ENCODE data around the gene TRPM4. TPM values are rescaled to one million over a fixed set of nuclear protein-coding genes. Genes with fewer than 3 reads are reported as not detected.
"Not testable (repeated sequence)": the region's sequence is repeated elsewhere in the genome, so short reads cannot be mapped to it uniquely, and the experiment has no call there.

The TRPM4 gene
- total RNA-seq, 4 donors from 2014 or later: 45.2 to 87.6 (median 62.4) TPM

DNA sequence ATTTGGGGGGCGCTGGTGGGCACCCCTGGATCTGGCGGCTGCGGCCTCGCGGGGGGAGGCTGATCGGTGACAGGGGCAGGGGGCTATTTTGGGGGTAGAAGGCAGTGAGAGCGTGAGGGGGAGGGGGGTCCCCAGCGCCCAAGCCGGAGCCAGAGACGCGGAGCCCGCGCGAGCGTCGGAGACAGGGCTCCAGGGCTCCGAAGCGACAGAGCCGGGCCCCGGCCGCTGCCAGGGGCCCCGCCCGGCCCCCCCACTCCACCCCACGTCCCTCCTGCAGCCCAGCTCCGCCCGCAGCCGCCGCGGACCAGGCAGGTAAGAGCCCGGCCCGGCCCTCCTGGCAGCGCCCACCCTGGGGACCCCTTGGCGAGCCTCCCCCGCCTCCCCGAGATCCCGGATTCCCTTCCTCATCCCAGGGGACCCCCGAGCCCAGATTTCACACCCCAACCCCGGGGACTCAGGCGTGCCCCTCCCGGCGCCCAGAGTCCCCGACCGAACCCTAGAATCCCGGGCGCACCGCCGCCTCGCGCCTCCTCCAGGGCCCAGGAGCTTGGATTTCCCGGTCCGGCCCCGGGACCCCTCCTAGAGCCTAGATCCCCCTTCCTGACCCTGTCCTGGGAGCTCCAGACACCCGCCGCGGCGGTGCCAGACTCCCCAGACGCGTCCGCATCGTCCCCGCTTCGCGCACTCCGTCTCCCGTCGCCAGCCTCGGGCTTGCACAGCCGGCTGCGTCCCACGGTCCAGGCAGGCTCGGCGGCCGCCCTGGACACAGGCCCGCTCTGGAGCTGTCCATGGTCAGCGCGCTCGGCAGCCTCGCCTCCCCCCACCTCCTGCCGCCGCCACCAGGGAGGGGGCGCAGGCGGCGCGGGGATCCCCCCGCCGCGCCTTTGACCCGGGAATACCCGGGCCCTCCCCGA, 37.9 kb upstream of the TRPM4 start, which contains the start of gene PPFIA3:
Gene PPFIA3 (plus strand): TSS at position 134 of the 914 bp plus-strand sequence. CDS start 8,330 bp downstream, outside the sequence.
- DNase-seq (ENCODE audit: low spot score in 2 of 2): no peak
- TF ChIP-seq POLR2A (IDR thresholded peaks at IDR 0.05) (no peak), EP300 (IDR thresholded peaks at IDR 0.05) (no peak), POLR2AphosphoS5 (IDR thresholded peaks at IDR 0.05) (no peak)
- TF ChIP-seq, protein P1, sequence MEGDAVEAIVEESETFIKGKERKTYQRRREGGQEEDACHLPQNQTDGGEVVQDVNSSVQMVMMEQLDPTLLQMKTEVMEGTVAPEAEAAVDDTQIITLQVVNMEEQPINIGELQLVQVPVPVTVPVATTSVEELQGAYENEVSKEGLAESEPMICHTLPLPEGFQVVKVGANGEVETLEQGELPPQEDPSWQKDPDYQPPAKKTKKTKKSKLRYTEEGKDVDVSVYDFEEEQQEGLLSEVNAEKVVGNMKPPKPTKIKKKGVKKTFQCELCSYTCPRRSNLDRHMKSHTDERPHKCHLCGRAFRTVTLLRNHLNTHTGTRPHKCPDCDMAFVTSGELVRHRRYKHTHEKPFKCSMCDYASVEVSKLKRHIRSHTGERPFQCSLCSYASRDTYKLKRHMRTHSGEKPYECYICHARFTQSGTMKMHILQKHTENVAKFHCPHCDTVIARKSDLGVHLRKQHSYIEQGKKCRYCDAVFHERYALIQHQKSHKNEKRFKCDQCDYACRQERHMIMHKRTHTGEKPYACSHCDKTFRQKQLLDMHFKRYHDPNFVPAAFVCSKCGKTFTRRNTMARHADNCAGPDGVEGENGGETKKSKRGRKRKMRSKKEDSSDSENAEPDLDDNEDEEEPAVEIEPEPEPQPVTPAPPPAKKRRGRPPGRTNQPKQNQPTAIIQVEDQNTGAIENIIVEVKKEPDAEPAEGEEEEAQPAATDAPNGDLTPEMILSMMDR (IDR thresholded peaks at IDR 0.05): no peak
- Histone ChIP-seq H3K9me3 (no peaks in the 10 kb centered on the region), H3K4me1 (peaks cover 45% of the 10 kb centered on the region), H3K27me3 (no peaks in the 10 kb centered on the region), H3K36me3 (no peaks in the 10 kb centered on the region), H3K27ac (peak within 1 kb of the TSS; percentile 96), H3K4me3 (peak within 1 kb of the TSS; percentile 87)
- WGBS: 2% methylated on average over 21 of the region's 90 CpGs

- Histone ChIP-seq H3K36me3 (no peaks in the 10 kb centered on the region), H3K9me3 (no peaks in the 10 kb centered on the region), H3K27ac (no peak overlapping the region), H3K4me3 (peak overlapping the region; percentile 87), H3K27me3 (no peaks in the 10 kb centered on the region), H3K4me1 (peaks cover 46% of the 10 kb centered on the region)
- TF ChIP-seq, protein P1 (IDR thresholded peaks at IDR 0.05): no peak
- TF ChIP-seq POLR2A (IDR thresholded peaks at IDR 0.05) (no peak), POLR2AphosphoS5 (IDR thresholded peaks at IDR 0.05) (no peak), EP300 (IDR thresholded peaks at IDR 0.05) (no peak)
- no peak for DNase-seq (ENCODE audit: low spot score in 2 of 2)
- WGBS: 26% methylated on average over 7 of the region's 16 CpGs
Measured at GRCh38 chr19:49120325-49120683, 37.3 kb upstream of the TRPM4 start.

DNA sequence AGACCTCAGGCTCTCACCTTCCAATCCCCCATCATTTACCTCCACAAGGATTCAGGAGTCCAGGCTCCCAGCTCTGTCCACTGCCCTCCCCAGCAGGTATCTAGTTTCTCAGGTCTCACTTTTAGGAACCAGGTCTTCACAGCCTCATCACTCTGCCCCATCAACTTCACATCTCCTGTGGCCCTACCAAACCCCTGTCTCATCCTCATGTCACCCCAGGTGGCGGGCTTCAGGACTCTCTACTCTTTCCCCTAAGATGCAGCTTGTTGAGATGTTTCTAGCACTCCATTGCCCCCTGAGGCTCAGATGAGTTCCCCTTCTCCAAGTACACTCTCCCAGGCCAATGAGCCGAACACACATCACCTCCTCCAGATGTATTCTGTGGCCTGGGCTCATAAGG, 36.7 kb upstream of the TRPM4 start:
- no peak for DNase-seq (ENCODE audit: low spot score in 2 of 2)
- Histone ChIP-seq H3K4me3 (no peak overlapping the region), H3K27ac (no peak overlapping the region), H3K36me3 (no peaks in the 10 kb centered on the region), H3K4me1 (peaks cover 50% of the 10 kb centered on the region), H3K27me3 (no peaks in the 10 kb centered on the region), H3K9me3 (no peaks in the 10 kb centered on the region)
- no peak for TF ChIP-seq EP300 (IDR thresholded peaks at IDR 0.05)
- TF ChIP-seq, protein P1 (IDR thresholded peaks at IDR 0.05): no peak
- TF ChIP-seq POLR2AphosphoS5 (IDR thresholded peaks at IDR 0.05): no peak
- WGBS: 95% methylated on average over 2 of the region's 2 CpGs

DNA sequence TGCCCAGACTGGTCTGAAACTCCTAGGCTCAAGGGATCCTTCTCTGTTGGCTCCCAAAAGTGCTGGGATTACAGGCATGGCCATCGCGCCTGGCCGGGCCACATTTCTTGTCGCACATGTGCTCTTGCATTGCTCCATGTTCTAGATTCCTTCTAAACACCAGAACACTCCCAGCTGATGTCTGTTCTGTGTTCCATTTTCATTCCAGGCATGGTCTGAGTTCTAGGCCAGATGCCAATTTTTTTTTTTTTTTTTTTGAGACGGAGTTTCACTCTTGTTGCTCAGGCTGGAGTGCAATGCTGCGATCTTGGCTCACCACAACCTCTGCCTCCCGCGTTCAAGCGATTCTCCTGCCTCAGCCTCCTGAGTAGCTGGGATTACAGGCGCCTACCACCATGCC, 35.8 kb upstream of the TRPM4 start:
- H3K4me1 ChIP-seq: peaks cover 46% of the 10 kb centered on the region
- DNase-seq (ENCODE audit: low spot score in 2 of 2); H3K36me3 ChIP-seq; H3K27ac ChIP-seq; H3K9me3 ChIP-seq; H3K4me3 ChIP-seq; H3K27me3 ChIP-seq: not testable (repeated sequence)
- 59% methylated on average over 10 of the region's 10 CpGs for WGBS

DNA sequence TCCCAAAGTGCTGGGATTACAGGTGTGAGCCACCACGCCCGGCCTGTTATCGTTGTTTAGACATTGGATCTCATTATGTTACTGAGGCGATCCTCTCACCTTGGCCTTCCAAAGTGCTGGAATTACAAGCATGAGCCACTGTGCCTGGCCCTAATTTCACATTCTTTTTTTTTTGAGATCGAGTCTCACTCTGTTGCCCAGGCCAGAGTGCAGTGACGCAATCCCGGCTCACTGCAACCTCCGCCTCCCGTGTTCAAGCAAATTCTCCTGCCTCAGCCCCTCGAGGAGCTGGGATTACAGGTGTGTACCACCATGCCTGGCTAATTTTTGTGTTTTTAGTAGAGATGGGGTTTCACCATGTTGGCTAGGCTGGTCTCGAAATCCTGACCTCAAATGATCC, 34.3 kb upstream of the TRPM4 start:
- DNase-seq (ENCODE audit: low spot score in 2 of 2); H3K4me3 ChIP-seq; H3K36me3 ChIP-seq; H3K9me3 ChIP-seq; H3K27me3 ChIP-seq; H3K27ac ChIP-seq: not testable (repeated sequence)
- H3K4me1 ChIP-seq: peaks cover 41% of the 10 kb centered on the region
- WGBS: 88% methylated on average over 11 of the region's 11 CpGs

DNA sequence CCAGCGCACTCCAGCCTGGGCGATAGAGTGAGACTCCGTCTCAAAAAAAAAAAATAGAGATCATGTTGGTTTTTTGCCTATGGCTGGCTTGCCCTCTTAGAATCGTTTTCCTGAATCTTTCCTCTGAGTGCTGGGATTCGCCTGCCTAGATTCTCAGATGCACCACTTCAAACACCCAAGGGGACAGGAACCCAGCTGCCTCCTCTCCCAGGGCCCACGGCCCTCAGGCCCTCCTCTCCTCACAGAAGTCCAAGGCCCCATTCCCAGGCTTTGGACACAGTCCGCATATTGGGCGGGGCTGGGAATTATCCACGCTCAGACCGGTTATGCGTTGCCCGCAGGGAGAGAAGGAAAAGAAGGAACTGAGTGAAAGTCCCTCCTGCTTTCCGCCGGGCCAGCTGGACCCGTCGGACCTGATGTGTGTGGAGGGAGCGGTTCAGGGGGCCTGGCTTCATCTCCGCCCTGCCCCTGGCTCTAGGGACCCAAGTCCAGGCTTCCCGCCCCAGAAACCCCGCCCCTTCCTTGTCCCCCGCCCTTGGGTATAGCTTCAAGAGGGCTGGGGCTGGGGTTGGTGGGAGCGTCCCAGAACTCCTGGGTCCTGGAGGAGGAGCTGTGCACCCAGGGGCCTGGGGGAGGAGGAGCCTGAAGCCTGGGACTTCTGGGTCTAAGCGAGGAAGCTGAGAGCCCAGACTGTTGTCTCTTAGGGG, 32.4 kb upstream of the TRPM4 start:
- Histone ChIP-seq H3K27me3 (no peaks in the 10 kb centered on the region), H3K36me3 (no peaks in the 10 kb centered on the region), H3K4me1 (peaks cover 33% of the 10 kb centered on the region), H3K27ac (peak overlapping the region; percentile 57), H3K4me3 (peak overlapping the region; percentile 16), H3K9me3 (no peaks in the 10 kb centered on the region)
- 58% methylated on average over 7 of the region's 23 CpGs for WGBS
- no peak for DNase-seq (ENCODE audit: low spot score in 2 of 2)
- TF ChIP-seq POLR2AphosphoS5 (IDR thresholded peaks at IDR 0.05) (no peak), POLR2A (IDR thresholded peaks at IDR 0.05) (no peak), EP300 (IDR thresholded peaks at IDR 0.05) (no peak)
- TF ChIP-seq, protein P1 (IDR thresholded peaks at IDR 0.05): no peak

Data from suprapubic skin (tissue), 4 donors.